Effector CD8-positive, alpha-beta T cell (primary cell): ENCODE measurements around the gene CAMKK1.
"Not testable (repeated sequence)": the region's sequence is repeated elsewhere in the genome, so short reads cannot be mapped to it uniquely, and the experiment has no call there.

ENCODE experiments used
- DNase-seq: peaks from one replicate; lab custom pipeline; 2025; lab: John Stamatoyannopoulos, UW

CAMKK1 gene

DNA sequence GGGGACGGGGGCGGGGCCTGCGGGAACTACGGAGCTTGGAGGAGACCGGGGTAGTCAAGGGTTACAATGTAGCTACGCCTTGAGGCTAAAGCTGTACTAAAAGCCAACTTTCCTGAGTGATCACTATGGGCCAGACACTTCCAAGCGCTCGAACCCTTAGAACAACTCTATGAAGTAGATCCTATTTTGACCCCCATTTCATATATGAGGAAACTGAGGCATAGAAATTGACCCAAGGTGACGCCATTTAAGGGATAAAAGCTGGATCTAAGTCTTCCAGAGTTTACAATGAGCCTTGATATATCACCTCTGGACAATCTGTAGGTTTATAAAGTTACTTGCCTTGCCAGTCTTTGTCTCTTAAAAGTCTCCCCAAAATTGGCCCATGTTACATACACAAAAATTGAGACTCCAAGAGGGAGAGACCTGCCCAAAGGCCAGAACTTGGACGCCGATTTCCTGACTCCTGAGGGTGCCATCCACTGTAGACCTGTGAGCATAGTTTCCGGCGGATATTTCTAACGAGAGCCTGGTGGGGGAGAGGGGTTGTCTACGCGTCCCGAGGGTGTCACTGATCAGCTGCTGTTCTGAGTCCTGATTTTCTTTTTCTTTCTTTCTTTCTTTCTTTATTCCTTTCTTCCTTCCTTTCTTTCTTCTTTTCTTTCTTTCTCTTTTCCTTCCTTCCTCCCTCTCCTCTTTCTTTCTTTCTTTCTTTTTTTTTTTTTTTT, 46.3 kb downstream of the CAMKK1 start:
- no peak for DNase-seq

DNA sequence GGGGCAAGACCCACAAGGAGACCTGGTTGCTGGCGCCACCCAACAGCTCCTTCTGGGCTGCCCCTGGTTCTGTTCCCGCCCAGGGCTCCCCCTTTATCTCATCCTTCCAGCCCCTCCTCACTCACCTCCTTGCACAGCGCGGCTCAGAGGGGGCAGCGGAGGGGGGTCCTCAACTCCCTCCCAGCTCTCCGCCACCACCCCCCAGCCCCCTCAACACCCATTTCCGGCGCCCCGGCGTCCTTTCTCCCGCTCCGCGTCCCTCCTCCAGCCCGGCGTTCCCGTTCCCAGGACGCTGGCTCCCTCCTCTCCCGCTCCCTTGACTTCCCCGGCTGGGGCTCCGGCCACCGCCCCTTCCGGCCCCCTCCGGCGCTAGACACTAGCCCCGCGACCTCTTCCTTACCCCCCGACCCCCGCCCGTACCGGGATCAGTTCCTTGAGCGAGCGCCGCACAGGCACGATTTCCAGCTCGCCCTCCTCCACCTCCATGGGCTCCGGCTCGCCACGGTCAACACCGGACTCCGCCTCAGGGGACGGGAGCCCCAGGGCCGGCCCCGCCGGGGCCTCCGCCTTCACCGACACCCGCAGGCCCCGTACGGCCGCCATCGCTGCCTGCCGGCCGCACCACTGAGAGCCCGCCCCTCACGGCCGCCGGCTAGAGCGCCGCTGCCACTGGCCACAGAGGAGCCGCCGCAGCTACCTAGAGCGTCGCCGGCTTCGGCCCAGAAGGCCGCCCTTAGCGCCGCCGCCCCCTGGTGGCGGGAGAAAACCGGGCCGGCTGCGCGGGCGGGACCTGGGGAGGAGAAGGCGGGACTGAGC, 47.0 kb downstream of the CAMKK1 start, which contains the start of gene NCBP3:
Gene NCBP3, minus strand, starts transcription at position 626 of the 816 bp plus-strand sequence. Its CDS starts 23 bp downstream, at position 603.
- peak; percentile 89 for DNase-seq

DNA sequence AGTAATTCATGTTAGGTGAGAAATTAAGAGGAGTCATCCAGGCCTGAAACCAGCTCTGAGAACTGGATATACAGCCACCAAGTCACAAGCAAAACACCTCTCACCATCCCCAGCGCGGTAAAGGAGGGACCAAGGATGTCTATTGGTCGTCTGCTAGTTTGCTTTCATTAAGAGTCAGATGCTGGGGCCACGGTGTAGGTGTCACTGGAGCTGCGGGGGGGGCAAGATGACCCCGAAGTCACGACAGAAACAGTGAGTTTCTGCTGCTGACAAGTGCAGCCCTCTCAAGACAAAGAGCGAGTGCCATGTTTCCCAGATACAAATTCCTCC, 47.6 kb downstream of the CAMKK1 start:
- DNase-seq = no peak

DNA sequence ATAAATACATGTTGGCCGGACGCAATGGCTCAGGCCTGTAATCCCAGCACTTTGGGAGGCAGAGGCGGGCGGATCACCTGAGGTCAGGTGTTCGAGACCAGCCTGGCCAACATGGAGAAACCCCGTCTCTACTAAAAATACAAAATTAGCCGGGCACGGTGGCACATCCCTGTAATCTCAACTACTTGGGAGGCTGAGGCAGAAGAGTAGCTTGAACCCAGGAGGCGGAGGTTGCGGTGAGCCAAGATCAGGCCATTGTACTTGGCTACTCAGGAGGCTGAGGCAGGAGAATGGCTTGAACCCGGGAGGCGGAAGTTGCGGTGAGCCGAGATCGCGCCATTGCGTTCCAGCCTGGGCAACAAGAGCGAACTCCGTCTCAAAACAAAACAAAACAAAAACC, 48.3 kb downstream of the CAMKK1 start:
- not testable (repeated sequence) for DNase-seq

DNA sequence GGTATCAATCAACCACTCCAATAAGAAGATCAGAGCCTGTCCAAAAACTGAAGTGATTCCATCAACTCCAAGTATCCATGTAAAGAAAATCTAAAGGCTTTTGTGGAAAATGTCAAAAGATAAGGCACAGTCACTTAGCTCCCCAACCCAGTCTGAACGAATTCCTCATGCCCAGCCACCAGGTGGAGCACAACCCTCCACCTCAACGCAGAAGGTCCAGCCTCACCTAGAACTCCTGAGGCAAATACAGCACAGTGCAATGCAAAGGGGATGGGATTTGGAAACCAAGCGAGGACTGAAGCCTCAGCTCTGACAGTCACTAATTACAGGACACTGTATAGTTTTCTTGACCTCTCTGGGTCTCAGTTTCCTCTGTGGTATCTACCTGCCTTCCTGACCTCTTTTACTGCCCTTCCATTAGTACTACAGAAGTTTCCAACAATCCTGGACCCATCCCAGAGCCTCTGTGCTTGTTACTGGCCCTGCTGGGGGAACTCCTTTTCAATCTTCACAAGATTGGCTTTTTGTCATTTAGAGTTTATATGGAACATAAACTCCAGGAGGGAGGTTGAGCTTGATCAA, 48.8 kb downstream of the CAMKK1 start:
- no peak for DNase-seq

DNA sequence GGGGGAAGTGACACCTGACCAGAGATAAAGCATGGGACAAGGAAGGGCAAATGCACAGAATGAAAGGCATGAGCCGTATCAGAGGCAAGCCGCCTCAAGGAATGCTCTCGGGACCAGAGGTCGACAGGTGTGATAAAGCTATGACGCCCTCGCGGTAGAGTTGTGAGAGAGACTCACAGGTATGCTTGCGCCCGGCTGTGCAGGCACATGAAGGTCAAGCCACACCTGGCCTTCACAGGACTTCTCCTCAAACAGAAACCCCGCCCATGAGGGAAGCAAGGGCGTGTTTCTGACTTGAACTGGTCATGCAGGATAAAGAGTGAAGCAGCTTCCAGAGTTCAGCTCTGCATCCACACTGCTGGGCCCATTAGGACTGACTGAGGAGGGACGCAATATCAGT, 54.6 kb downstream of the CAMKK1 start:
- DNase-seq = no peak

DNA sequence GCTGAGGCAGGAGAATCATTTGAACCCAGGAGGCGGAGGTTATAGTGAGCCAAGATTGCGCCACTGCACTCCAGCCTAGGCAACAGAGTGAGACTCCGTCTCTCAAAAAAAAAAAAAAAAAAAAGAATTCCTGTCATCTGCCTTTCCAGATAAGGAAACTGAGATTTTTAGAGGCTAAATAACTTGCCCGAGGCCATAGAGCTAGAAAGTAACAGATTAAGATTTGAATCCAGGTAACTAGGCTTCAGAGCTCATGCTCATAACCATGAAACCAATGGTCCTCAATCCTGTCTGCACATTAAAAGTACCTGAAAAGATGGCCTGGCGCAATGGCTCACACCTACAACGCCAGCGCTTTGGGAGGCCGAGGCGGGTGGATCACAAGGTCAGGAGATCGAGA, 56.3 kb downstream of the CAMKK1 start:
- DNase-seq = no peak

DNA sequence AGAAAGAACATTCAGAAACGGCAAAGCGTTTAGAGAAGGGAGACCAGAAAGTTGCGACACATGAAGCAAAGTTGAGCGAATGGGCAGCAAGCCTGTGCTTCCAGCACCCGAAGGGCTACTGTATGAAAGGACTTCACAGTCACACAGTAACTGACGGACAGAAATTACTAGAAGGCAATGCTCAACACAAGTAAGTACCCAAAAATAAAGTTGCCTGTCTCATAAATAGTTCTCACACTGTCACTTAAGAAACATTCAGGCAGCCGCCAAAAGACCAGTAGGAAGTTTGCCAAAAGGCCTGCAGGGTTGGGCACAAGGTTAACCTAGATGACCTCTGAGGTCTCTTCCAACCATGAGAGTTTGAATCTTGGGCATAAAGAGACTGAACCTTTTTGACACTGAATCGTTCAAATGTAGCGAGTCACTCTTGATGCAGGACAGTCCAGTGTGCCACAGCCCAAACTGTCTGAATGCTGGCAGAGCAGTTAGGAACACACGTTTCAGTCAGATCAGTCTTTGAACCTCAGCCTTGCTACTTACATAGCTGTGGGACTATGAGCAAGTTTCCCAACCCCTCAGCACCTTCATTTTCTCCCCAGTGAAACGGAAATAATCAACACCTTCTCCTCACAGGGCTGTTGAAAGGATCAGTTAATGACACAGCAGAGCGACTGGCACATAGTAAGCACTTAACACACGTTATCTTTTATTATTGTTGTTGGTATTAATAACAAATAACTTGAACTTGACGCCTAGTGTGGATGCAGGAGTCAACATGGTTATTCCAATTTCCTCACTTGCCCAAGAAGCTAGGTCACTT, 57.2 kb downstream of the CAMKK1 start:
- DNase-seq = no peak

DNA sequence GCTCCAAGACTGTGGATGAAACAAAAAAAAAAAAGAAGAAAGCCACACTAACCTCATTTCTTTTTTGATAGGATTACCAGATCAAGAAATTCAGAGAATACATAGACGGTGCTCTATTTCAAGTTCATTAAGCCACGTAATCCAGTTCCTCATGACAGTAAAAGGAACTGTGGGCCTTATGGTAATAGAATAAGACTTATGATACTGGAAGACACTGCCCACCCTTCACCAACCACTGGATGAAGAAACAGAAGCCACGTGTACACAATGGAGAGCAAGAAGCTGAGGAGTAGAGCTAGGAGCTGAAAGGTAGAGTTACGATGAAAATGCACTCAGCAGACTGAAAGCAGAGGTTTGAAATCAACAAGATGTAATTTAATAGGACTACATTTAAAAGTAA, 58.0 kb downstream of the CAMKK1 start:
- DNase-seq = no peak

DNA sequence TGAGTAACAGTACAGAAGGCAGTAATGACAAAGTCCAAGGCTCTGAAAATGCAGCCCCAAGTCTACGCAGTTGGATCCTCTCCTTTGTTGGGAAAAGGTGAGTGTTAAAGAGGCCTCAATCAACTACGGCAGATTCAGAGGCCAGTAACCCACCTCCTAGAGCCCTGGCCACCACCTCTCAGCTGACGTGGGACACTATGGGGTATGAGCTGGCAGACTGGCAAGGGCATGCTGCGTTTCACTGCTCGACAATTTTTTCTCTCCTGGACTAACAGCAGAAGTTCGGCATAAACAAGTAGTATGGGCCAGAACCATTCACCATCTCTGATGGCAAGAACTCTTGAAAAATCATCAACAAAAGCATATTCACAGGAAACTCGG, 64.0 kb downstream of the CAMKK1 start:
- no peak for DNase-seq

DNA sequence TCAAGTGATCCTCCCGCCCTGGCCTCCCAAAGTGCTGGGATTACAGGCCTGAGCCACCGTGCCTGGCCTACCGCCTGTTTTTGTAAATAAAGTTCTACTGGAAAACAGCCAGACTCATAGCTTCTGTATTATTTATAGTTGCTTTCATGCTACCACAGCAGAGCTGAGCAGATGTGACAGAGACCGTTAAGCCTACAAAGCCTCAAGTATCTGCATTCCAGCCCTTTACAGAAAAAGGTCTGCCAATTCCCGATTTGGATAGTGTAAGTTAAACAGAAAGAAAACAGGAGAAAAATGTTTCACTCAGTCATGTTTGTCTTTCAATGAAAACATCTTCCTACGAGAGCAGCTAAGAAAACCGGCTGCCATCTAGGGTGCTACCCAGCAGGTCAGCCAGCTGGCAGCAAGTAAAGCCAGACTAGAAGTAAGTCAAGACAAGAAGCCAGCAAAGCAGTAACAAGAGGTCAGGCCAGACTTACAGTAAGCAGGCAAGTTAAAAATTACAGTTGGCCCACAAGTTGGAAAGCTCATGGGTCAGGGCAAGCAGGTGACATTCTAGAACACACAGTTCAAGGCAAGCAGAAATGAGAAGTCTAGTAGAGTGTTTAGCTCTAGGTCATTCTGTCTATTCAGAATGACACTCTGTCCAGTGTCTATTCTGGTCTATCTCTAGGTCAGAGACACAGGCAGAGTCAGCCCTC, 64.6 kb downstream of the CAMKK1 start:
- no peak for DNase-seq

DNA sequence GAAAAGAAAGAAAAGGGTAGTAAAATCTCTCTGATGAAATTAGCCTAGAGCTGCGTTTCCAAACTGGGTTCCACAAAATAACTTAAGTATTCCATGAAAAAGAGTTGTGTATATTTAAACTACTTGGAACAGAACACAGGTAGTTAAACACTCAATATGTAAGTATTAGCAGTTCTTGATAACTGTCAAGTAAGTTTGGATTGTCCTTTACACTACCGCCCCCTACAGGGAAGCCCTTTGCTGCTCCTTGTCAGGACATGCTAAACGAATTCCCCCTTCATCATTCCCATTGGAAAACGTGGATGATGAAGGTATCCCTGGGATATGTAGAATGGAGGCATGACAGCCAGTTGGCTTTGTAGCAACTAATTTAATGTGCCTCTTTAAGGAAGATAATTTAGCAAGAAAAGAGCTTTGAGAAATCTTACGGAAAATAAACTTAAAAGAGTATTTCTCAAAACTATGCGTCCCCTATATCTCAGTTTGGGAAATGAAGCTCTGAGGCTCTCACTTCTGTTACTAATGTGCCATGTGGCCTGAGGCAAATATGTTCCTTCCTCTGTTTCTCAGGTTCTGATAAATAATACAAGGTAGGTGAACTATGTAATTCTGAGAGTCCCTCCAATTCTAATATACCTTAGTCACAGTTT, 65.6 kb downstream of the CAMKK1 start:
- DNase-seq = peak; percentile 59

DNA sequence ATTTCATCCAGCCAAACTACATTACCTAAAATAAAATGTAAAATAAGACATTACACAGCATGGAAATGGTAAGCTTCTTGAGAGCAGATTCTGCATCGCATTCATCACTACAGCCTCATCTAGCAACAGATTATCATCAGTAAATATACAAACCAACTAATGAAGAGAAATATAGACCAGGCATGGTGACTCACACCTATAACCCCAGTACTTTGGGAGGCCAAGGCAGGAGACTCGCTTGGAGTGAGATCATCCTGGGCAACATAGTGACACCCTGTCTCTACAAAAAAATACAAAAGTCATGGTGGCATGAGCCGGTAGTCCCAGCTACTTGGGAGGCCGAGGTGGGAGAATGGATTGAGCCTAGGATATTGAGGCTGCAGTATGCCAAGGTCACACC, 66.7 kb downstream of the CAMKK1 start:
- no peak for DNase-seq

DNA sequence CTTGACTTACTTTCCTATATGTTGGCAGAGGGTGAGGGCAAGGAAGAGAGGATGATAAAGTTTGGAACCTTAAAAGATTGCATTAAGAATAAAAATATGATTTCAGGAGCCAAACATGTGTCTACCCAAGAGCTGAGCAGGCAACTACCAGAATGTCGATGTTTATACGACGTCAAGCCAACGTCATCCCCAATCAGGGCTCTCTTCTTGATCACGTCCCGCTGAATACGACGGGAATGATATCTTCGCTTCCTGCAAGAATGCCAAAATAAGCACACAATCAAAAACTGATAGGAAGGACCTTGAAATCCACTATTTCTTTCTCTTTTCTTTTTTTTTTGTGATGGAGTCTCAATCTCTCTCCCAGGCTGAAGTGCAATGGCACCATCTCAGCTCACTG, 71.8 kb downstream of the CAMKK1 start:
- no peak for DNase-seq

DNA sequence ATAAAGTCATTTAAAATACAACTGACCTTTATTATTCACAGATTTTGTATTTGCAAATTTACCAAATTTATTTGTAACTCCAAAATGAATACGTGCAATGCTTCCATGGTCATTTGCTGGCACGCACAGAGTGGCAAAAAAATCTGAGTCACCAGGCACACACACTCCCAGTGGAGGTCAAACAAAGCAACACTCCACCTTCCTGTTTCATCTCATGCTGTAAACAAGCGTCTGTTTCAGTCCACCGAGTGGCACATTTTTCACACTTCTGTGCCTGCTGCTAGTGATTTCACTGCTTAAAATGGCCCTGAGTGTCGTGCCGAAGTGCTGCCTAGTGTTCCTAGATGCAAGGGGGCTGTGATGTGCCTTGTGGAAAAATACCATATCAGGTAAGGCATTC, 74.1 kb downstream of the CAMKK1 start:
- no peak for DNase-seq

DNA sequence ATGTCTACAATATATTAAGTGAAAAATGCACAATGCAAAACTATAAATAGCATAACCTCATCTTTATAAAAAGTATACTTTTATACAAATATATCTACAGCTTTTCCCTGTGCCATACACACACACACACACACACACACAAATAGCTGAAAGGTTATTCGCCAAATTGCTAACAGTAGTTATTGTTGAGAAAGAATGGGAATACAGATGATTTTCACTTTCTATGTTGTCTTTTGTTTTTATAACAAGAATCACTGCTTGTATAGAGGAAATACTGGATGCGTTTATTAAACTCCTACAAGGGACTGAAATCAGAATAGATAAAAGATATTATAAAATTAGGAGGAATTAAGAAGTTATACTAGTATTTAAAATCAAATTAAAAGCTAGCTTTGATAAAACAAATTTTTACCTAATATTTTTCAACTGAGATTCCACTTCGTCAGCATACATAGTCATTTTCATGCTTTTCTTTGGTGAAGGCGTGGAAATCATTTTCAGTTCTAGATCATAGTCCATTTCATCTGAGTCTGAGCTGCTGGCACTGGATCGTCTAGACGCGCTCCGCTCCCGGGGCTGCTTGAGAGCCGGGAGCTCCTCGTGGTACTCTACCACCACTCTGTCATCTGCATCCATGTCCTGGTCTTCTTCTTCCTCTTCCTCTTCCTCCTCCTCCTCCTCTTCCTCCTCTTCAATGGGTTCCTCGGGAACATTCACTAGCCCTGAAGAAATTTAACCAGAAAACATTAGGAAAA, 74.8 kb downstream of the CAMKK1 start:
- DNase-seq = no peak

DNA sequence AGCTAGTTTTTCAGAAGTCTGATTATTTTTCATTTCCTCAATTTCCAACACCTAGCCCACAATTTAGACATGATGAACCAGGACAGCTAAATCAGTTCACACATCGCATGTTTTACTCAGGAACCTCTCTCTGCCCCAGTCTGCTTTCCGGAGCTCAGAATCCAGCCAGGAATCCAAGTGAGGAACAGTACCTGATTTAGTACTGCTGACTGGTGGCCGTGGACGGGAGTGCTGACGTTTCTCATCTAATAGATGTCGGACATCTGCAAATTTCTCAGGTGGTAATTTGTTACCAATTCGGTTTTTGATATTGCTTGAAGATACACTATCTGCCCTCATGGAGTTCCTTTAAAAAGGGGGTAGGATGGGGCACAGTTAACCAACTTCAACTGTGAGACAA, 76.9 kb downstream of the CAMKK1 start:
- no peak for DNase-seq

DNA sequence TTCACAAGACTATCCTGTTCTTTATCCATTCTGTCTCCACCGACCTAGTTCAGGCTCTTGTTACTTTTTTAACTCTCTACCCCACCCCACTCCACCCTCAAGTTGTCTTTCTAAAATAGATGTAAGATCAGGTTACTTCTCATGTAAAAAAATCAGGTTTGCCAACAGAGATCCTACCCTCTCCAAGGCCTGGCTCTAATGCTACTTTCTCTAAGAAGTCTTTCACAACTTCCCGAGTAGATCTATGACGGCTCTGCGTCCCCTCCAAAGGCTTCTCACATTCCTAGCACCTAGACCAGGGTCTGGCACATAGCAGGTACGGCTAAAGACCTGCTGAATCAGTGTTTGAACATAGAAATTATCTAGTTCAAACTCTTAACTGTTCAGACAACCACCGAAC, 77.7 kb downstream of the CAMKK1 start:
- no peak for DNase-seq

DNA sequence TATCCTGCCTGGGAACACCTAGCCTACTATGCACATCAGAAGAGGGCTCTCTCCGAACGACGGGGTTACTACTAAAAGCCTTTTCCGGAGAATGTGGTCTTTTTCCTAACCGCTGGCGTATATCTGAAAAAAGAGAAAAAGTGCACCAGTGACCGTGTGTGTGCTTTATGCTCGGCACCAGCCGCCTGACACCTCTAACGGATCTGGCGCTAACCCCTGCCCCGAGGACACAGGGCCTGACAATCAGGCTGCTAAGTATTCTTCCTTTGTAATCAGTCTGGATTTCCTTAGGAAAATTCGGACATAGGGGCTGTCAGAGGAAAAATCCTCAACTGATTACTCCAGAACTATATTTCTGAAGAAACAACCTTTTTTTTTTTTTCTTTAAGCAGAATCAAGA, 78.5 kb downstream of the CAMKK1 start:
- DNase-seq = no peak

DNA sequence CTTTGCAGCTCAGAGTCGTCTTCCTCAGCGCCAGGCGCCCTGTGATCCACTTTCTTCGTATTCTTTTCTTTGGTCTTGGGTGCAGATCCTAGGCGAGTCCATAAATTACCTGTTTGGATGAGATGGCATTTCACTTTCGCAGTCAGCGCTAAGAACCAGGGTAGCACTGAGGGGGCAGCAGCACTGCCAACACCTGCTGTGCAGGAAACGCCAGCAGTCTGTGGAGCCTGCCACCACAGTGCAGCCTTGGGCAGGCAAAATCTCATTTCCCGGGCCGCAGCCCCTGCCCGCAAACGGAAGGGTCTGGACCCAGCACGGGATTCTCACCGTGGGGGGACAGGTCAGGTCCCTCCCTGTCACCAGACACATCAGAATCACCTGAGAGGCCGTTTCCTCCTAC, 79.7 kb downstream of the CAMKK1 start:
- DNase-seq = no peak
